Psoas muscle (tissue), 8 donors: Measurements from ENCODE around the gene LCN10. TPM values are rescaled to one million over a fixed set of nuclear protein-coding genes. Genes with fewer than 3 reads are reported as not detected.

Experiments
- ATAC-seq, 4 donors: fragments of 200-7000 bp; cut with Tn5 transposase; one replicate each; pipeline ENCODE4 v1.9.1; 2020; ENCODE audit warnings: moderate library complexity in 3 of 4, mild to moderate bottlenecking in 2 of 4
- DNase-seq, 2 donors: peaks; one replicate each; pipeline ENCODE4 v3.0.0-alpha.2; 2020
- H3K27ac ChIP-seq: fragments of 200-600 bp; one replicate; pipeline ENCODE4 v1.8.0; 2022
- H3K27me3 ChIP-seq, 3 donors: fragments of 200-600 bp in 1 of 3; one replicate each; pipeline versions ENCODE4 v1.6.1 to v1.8.0; 2013 to 2022; ENCODE audit warnings: low read length in 2 of 3, mild to moderate bottlenecking in 2 of 3, moderate library complexity in 1 of 3; ENCODE audit not compliant: insufficient read depth in 3 of 3
- H3K36me3 ChIP-seq, 2 donors: fragments of 200-600 bp in 1 of 2; one replicate each; pipeline versions ENCODE4 v1.6.1 to v1.8.0; 2013 to 2022; ENCODE audit warnings: low read depth in 1 of 2, mild to moderate bottlenecking in 1 of 2, moderate library complexity in 1 of 2; ENCODE audit not compliant: insufficient read depth in 1 of 2
- H3K4me1 ChIP-seq: fragments of 200-600 bp; one replicate; pipeline ENCODE4 v1.8.0; 2022
- H3K4me3 ChIP-seq: fragments of 200-600 bp; one replicate; pipeline ENCODE4 v1.8.0; 2022; ENCODE audit warnings: mild to moderate bottlenecking
- H3K9me3 ChIP-seq: fragments of 200-600 bp; one replicate; pipeline ENCODE4 v1.8.0; 2022
- CTCF ChIP-seq: fragments of 200-600 bp; IDR thresholded peaks from one replicate; pipeline ENCODE4 v1.8.0; 2022; ENCODE audit warnings: antibody characterized with exemption
- WGBS, 3 donors: extraction: QIAGEN DNeasy Blood & Tissue Kit; methylation state at CpG; one replicate each; pipeline versions ENCODE4 v1.1.6 to v1.1.7; 2013; 5-methylcytosine and 5-hydroxymethylcytosine counted together
- intact Hi-C, 2 donors: fragments of 100-400 bp; cut with DNase I; formaldehyde crosslinking; loops; one replicate each; pipeline versions ENCODE4 v1.11.0 to v1.14.2; 2022
- polyA plus RNA-seq, 3 donors: library from polyadenylated mRNA; stranded (reverse); fragments of 200-250 nt; gene quantifications; one replicate each; pipeline ENCODE4 v1.2.3, GENCODE V29; 2013
- total RNA-seq, 4 donors: library from RNA; stranded (reverse); fragmentation: NEBNext Ultra II Directional in 2 of 4; extraction: Animal tissue kit (Norgen Biotek cat#: 25700) in 2 of 4; gene quantifications; one replicate each; pipeline versions ENCODE4 v1.2.1 to v1.2.4, GENCODE V29; 2021 to 2023
- donor health status: healthy with polysubstance abuse.
- donor health status: DM: no; HTN: no; CAD: no; lungs with moderate emphysema.
- donor health status: Bipolar disorder and iron deficiency.
- donor health status: healthy.
- donor health status: DM: yes; HTN: yes; CAD: no.
- donor health status: DM: no; HTN: no; CAD: no.
- donor health status: DM: no; HTN: no; CAD: no.
- donor health status: DM: yes; HTN: yes; CAD: no.

LCN10 gene
- total and polyA plus RNA-seq, 7 donors: 3.0 to 4.9 (median 4.0) TPM; not detected in 1

DNA sequence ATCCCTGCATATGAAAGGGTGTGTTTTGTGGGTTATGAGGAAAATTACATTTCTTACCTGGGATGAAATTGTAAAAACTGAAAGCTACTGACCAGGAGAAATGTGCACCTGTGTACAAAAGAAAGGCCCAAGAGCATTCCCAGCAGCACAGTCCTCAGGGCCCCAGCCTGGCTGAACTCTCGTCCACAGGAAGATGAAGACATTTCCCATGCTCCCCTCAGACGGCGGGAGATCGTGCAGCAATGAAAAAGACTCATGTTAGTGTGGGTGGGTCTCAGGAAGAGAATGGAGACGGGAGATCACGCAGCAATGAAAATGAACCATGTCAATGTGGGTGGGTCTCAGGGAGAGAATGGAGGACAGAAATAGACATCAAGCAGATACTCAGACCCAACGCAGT lies 34.2 kb upstream of the LCN10 start:
- no peak overlapping the region for H3K27ac ChIP-seq
- no peak overlapping the region for H3K4me3 ChIP-seq
- TF ChIP-seq CTCF: no peak
- no peaks in the 10 kb centered on the region for H3K9me3 ChIP-seq
- no peaks in the 10 kb centered on the region for H3K36me3 ChIP-seq
- ATAC-seq (no peak), DNase-seq (peak in 1 of 2 donors; percentile 10)
- H3K27me3 ChIP-seq: no peaks in the 10 kb centered on the region
- WGBS, 3 donors: 50 to 61% (median 50%) methylated on average over 7 of the region's 7 CpGs
- H3K4me1 ChIP-seq: no peaks in the 10 kb centered on the region
- intact Hi-C loops: no loop called here

DNA sequence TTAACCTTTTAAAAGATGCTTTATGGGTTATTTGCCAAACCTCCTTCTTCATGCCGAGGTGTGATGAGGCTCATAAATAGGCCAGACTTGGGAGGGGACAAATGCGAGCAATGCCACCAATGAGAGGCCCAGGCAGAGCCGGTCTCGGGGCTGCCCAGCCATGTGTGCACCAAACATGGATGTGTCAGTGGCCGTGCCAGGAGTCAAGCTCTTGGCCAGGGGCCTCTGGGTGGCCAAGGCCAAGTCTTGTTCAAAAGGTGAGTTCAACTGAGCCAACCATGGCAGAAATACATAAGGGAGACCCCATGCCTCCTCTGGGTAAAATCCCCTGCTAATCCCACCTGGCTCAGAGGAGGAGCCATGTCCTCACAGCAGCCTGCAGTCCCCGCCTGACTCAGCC lies 32.5 kb upstream of the LCN10 start:
- H3K9me3 ChIP-seq: no peaks in the 10 kb centered on the region
- DNase-seq: peak in 1 of 2 donors; percentile 25
- H3K27ac ChIP-seq: no peak overlapping the region
- H3K4me3 ChIP-seq: no peak overlapping the region
- no peak for ATAC-seq
- H3K36me3 ChIP-seq: no peaks in the 10 kb centered on the region
- WGBS, 3 donors: 56 to 65% (median 56%) methylated on average over 6 of the region's 6 CpGs
- no peak for TF ChIP-seq CTCF
- intact Hi-C loops: no loop called here
- no peaks in the 10 kb centered on the region for H3K4me1 ChIP-seq
- no peaks in the 10 kb centered on the region for H3K27me3 ChIP-seq

- intact Hi-C loops: no loop called here
- ATAC-seq: no peak
Observed at GRCh38 chr9:136774416-136775045, 31.8 kb upstream of the LCN10 start.

GRCh38 chr9:136773386-136774044 lies 30.8 kb upstream of the LCN10 start:
- Histone ChIP-seq H3K27ac (no peak overlapping the region), H3K4me1 (no peaks in the 10 kb centered on the region), H3K4me3 (no peak overlapping the region), H3K27me3 (no peaks in the 10 kb centered on the region), H3K9me3 (no peaks in the 10 kb centered on the region), H3K36me3 (no peaks in the 10 kb centered on the region)
- ATAC-seq (peak; percentile 61 to 75 (median 70)), DNase-seq (peak in 1 of 2 donors; percentile 60)
- TF ChIP-seq CTCF: no peak
- 69 to 75% (median 73%) methylated on average over 7 of the region's 7 CpGs for WGBS, 3 donors
- intact Hi-C loops: no loop called here

More at GRCh38 chr9:136774416-136775045, 31.8 kb upstream of the LCN10 start:
- Histone ChIP-seq H3K4me3 (no peak overlapping the region), H3K27me3 (no peaks in the 10 kb centered on the region), H3K9me3 (no peaks in the 10 kb centered on the region), H3K27ac (no peak overlapping the region), H3K4me1 (no peaks in the 10 kb centered on the region), H3K36me3 (no peaks in the 10 kb centered on the region)
- no peak for TF ChIP-seq CTCF
- 87 to 90% (median 88%) methylated on average over 12 of the region's 12 CpGs for WGBS, 3 donors
- DNase-seq: no peak
